Stomach (tissue), 9 donors: ENCODE data around the gene OTUD1. TPM values are rescaled to one million over a fixed set of nuclear protein-coding genes. Genes with fewer than 3 reads are reported as not detected.

Experiments used
- DNase-seq, 2 donors: peaks; one replicate each; pipeline versions ENCODE4 v3.0.0 to v3.0.0-alpha.2; 2013 to 2019
- H3K27ac ChIP-seq, 5 donors: fragments of 200-600 bp in 4 of 5; sonication (generic) in 4 of 5; one replicate each; pipeline ENCODE4 v1.5.1; 2013 to 2019; ENCODE audit warnings: mild to moderate bottlenecking in 1 of 5, moderate library complexity in 1 of 5
- H3K27me3 ChIP-seq, 3 donors: fragments of 200-600 bp; sonication (generic); one replicate each; pipeline ENCODE4 v1.5.1; 2017 to 2019; ENCODE audit warnings: mixed run types in 1 of 3
- H3K36me3 ChIP-seq, 4 donors: fragments of 200-600 bp; sonication (generic); 1 replicate in 3 of 4; 2 replicates in 1 of 4; pipeline ENCODE4 v1.5.1; 2016 to 2019
- H3K4me1 ChIP-seq, 4 donors: fragments of 200-600 bp; sonication (generic); one replicate each; pipeline ENCODE4 v1.5.1; 2016 to 2019
- H3K4me3 ChIP-seq, 4 donors: fragments of 200-600 bp; sonication (generic) in 3 of 4; one replicate each; pipeline ENCODE4 v1.5.1; 2016 to 2019; ENCODE audit warnings: mild to moderate bottlenecking in 1 of 4
- H3K9me3 ChIP-seq, 4 donors: fragments of 200-600 bp; sonication (generic); one replicate each; pipeline ENCODE4 v1.5.1; 2016 to 2019
- EP300 ChIP-seq: sonication (generic); formaldehyde crosslinking; IDR thresholded peaks from one replicate; pipeline ENCODE4 v1.6.1; 2017; ENCODE audit warnings: antibody characterized with exemption
- POLR2A ChIP-seq, 4 donors: fragments of 450-650 bp; IDR thresholded peaks; one replicate each; pipeline ENCODE4 v1.6.1; 2016; ENCODE audit warnings: antibody characterized with exemption in 4 of 4, control low read depth in 2 of 4, mild to moderate bottlenecking in 1 of 4, moderate library complexity in 1 of 4
- POLR2AphosphoS5 ChIP-seq, 3 donors: sonication (generic); formaldehyde crosslinking; IDR thresholded peaks; one replicate each; pipeline ENCODE4 v1.6.1; 2016; ENCODE audit warnings: antibody characterized with exemption in 3 of 3
- WGBS, 5 donors: extraction: QIAGEN DNeasy Blood & Tissue Kit in 3 of 5; methylation state at CpG; one replicate each; pipeline versions ENCODE4 v1.1.5 to v1.1.7; 2013 to 2018; 5-methylcytosine and 5-hydroxymethylcytosine counted together
- intact Hi-C: fragments of 100-400 bp; cut with DNase I; formaldehyde crosslinking; loops from one replicate; pipeline ENCODE4 v1.15.1; 2023; ENCODE audit warnings: low total_unique reads
- polyA plus RNA-seq, 3 donors: library from polyadenylated mRNA; stranded (reverse); fragments of 200-250 nt; gene quantifications; one replicate each; pipeline ENCODE4 v1.2.3, GENCODE V29; 2013
- total RNA-seq, 5 donors: library from RNA; depleted of rRNA; stranded (reverse); fragments of >200 nt; gene quantifications; one replicate each; pipeline versions ENCODE4 v1.1.0 to v1.2.3, GENCODE V29; 2014 to 2016
- TF ChIP-seq, protein P1 (sequence below), 7 experiments: fragments of 450-650 bp in 4 of 7; fragments of 200-600 bp in 3 of 7; sonication (generic) in 3 of 7; IDR thresholded peaks; one replicate each; pipeline ENCODE4 v1.5.1; 2016 to 2019; ENCODE audit warnings: antibody characterized with exemption in 7 of 7, control low read depth in 2 of 7, mild to moderate bottlenecking in 1 of 7
- donor health status: healthy with polysubstance abuse.
- donor health status: Bipolar disorder and iron deficiency.
- donor health status: healthy.

OTUD1 gene
- total and polyA plus RNA-seq, 8 donors: 5.0 to 36.9 (median 14.9) TPM

DNA sequence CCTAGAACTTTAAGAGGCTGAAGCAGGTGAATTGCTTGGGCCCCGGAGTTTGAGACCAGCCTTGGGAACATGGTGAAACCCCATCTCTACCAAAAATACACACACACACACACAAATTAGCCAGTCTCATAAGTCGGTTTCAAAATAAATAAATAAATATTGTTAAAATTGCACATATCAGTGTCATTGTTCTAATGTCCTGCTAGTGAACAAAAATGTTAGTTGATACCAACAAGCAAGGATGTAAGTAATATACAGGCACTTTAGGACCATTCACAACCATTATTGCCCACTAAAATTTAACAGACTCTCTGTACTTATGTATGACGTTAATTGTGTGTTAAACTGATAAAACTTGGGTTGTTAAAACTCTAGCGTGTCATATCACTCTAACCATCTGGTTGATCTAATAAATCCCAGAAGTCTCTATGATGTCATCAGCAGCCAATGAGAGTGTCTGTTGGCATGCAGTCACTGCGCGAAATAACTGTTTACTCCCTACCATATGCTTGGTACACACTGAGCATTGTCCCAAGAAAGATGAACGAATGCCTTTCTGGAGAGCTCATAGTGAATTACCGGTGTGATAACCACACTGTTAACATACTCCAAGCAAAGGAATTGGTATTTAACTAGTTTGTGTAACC is 30.4 kb upstream of the OTUD1 start:
- intact Hi-C loops: no loop called here

DNA sequence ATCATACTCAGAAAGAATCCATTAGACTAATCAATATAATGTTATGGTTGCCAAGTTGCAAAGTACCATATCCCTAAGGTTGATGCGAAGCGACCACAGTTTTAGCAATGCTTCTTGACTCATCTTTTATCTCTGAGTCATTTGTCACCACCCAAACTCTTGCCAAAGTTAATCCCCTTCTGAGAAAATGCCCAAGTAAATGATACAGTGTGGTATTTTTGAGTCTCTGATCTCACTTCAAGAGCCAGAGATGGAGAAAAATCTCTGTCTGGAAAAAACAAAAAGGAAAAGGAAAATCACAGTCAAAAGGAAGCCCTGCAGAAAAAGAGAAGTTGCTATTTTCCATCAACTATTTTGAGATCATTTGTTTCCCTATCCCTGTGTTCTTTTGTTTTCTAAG is 26.7 kb upstream of the OTUD1 start:
- H3K9me3 ChIP-seq: no peaks in the 10 kb centered on the region
- H3K36me3 ChIP-seq: no peaks in the 10 kb centered on the region
- no peak for DNase-seq
- WGBS, 5 donors: 61 to 82% (median 71%) methylated on average over 2 of the region's 2 CpGs
- no peaks in the 10 kb centered on the region for H3K4me1 ChIP-seq
- peak overlapping the region in 1 of 5 donors; percentile 4 for H3K27ac ChIP-seq
- no peak overlapping the region for H3K4me3 ChIP-seq
- intact Hi-C loops: no loop called here
- H3K27me3 ChIP-seq: no peaks in the 10 kb centered on the region
- no peak for TF ChIP-seq POLR2AphosphoS5 (IDR thresholded peaks at IDR 0.05)

More for the DNA sequence above, 30.4 kb upstream of the OTUD1 start:
- DNase-seq: peak in 1 of 2 donors; percentile 9
- no peak overlapping the region for H3K4me3 ChIP-seq
- H3K36me3 ChIP-seq: no peaks in the 10 kb centered on the region
- TF ChIP-seq POLR2AphosphoS5 (IDR thresholded peaks at IDR 0.05): no peak
- no peak for TF ChIP-seq EP300
- TF ChIP-seq, protein P1, sequence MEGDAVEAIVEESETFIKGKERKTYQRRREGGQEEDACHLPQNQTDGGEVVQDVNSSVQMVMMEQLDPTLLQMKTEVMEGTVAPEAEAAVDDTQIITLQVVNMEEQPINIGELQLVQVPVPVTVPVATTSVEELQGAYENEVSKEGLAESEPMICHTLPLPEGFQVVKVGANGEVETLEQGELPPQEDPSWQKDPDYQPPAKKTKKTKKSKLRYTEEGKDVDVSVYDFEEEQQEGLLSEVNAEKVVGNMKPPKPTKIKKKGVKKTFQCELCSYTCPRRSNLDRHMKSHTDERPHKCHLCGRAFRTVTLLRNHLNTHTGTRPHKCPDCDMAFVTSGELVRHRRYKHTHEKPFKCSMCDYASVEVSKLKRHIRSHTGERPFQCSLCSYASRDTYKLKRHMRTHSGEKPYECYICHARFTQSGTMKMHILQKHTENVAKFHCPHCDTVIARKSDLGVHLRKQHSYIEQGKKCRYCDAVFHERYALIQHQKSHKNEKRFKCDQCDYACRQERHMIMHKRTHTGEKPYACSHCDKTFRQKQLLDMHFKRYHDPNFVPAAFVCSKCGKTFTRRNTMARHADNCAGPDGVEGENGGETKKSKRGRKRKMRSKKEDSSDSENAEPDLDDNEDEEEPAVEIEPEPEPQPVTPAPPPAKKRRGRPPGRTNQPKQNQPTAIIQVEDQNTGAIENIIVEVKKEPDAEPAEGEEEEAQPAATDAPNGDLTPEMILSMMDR (IDR thresholded peaks at IDR 0.05): no peak
- TF ChIP-seq POLR2A (IDR thresholded peaks at IDR 0.05): no peak
- WGBS, 5 donors: 51 to 65% (median 56%) methylated on average over 8 of the region's 8 CpGs
- no peak overlapping the region for H3K27ac ChIP-seq
- no peaks in the 10 kb centered on the region for H3K4me1 ChIP-seq
- H3K27me3 ChIP-seq: no peaks in the 10 kb centered on the region
- H3K9me3 ChIP-seq: no peaks in the 10 kb centered on the region

DNA sequence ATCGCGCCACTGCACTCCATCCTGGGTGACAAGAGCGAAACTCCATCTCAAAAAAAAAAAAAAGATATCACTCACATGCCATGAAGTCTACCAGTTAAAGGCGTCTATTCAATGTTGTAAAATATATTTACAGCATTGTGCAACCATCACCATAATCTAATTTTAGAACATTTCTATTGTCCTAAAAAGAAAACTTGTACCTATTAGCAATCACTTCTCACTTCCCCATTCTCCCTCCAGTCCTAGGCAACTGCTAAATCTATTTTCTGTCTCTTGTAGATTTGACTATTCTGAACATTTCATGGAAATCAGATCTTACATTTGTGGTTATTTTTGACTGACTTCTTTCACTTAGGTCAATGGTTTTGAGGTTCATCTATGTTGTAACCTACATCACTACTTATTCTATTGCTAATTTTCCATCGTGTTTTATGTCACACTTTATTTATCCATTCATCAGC is 25.2 kb upstream of the OTUD1 start:
- no peaks in the 10 kb centered on the region for H3K27me3 ChIP-seq
- H3K9me3 ChIP-seq: no peaks in the 10 kb centered on the region
- 60 to 81% (median 79%) methylated on average over 3 to 5 of the region's 5 CpGs for WGBS, 5 donors
- no peak overlapping the region for H3K27ac ChIP-seq
- H3K4me3 ChIP-seq: no peak overlapping the region
- H3K4me1 ChIP-seq: no peaks in the 10 kb centered on the region
- TF ChIP-seq EP300: no peak
- TF ChIP-seq, protein P1 (IDR thresholded peaks at IDR 0.05): no peak
- no peak for TF ChIP-seq POLR2AphosphoS5 (IDR thresholded peaks at IDR 0.05)
- TF ChIP-seq POLR2A (IDR thresholded peaks at IDR 0.05): no peak
- intact Hi-C loops: no loop called here
- no peak for DNase-seq
- no peaks in the 10 kb centered on the region for H3K36me3 ChIP-seq

DNA sequence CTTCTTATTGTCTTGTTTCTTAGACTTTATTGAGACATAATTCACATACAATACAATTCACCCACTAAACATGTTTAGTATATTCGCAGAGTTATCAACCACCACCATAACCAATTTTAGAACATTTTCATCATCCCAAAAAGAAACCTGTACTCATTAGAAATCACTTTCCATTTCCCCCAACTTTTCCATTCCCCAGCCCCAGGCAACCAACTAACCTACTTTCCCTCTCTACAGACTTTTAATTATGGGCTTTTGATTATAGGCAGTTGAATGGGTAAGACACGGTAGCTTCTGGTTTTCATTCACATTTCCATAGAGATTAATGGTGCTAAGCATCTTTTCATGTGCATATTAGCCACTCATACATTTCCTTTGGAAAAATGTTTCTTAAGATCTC is 24.2 kb upstream of the OTUD1 start:
- Histone ChIP-seq H3K4me1 (no peaks in the 10 kb centered on the region), H3K4me3 (no peak overlapping the region), H3K27ac (no peak overlapping the region), H3K27me3 (no peaks in the 10 kb centered on the region), H3K9me3 (no peaks in the 10 kb centered on the region), H3K36me3 (no peaks in the 10 kb centered on the region)
- intact Hi-C loops: no loop called here
- no peak for TF ChIP-seq EP300
- TF ChIP-seq, protein P1 (IDR thresholded peaks at IDR 0.05): no peak
- TF ChIP-seq POLR2A (IDR thresholded peaks at IDR 0.05): no peak
- 78 to 89% (median 82%) methylated on average over 2 of the region's 2 CpGs for WGBS, 5 donors
- DNase-seq: no peak

DNA sequence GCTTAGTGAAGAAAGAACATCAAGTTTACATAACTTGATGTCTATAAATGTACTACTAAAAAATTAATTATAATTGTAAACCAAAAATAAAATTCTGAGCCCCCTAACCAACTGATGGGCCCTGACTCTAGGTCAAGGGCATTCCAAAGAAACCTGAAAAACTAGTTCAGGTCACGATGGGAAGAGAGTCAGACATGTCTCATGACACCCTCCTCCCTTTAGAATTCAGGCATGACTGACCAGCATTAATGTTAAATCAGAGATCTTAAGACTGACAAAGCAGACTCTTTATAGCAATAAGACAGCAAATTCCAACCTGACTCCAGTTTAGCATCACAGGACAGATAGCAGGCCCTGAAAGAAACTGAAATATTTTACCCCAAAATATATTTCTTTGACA is 21.6 kb upstream of the OTUD1 start:
- Histone ChIP-seq H3K4me1 (no peaks in the 10 kb centered on the region), H3K27me3 (no peaks in the 10 kb centered on the region), H3K4me3 (no peak overlapping the region), H3K27ac (no peak overlapping the region), H3K9me3 (no peaks in the 10 kb centered on the region), H3K36me3 (no peaks in the 10 kb centered on the region)
- TF ChIP-seq, protein P1 (IDR thresholded peaks at IDR 0.05): no peak
- TF ChIP-seq POLR2A (IDR thresholded peaks at IDR 0.05) (no peak), EP300 (no peak), POLR2AphosphoS5 (IDR thresholded peaks at IDR 0.05) (no peak)
- intact Hi-C loops: no loop called here
- 48 to 69% (median 61%) methylated on average over 1 of the region's 1 CpG for WGBS, 5 donors
- no peak for DNase-seq
